H9 (cell line): ENCODE data around the gene WNT5B. TPM values are rescaled to one million over a fixed set of nuclear protein-coding genes. Genes with fewer than 3 reads are reported as not detected.

Experiments used
- DNase-seq: peaks from one replicate; pipeline ENCODE4 v3.0.0-alpha.2; 2017
- H2AFZ ChIP-seq: one replicate; pipeline ENCODE4 v1.6.1; 2013; ENCODE audit warnings: mild to moderate bottlenecking, low read length, control low read depth, moderate library complexity
- H2AK5ac ChIP-seq: 2 replicates; pipeline ENCODE4 v1.6.1; 2013; ENCODE audit warnings: low read length, control low read depth, mixed read lengths; ENCODE audit not compliant: insufficient read length
- H2BK120ac ChIP-seq: one replicate; pipeline ENCODE4 v1.6.1; 2013; ENCODE audit warnings: low read depth, mild to moderate bottlenecking, low read length, control low read depth, inconsistent platforms; ENCODE audit not compliant: poor library complexity, severe bottlenecking
- H2BK12ac ChIP-seq: 2 replicates; pipeline ENCODE4 v1.6.1; 2013; ENCODE audit warnings: low read length, control low read depth, mixed read lengths, low read depth; ENCODE audit not compliant: insufficient read length
- H2BK15ac ChIP-seq: 2 replicates; pipeline ENCODE4 v1.6.1; 2013; ENCODE audit warnings: low read depth, low read length, control low read depth
- H2BK20ac ChIP-seq: one replicate; pipeline ENCODE4 v1.6.1; 2013; ENCODE audit warnings: low read depth, mild to moderate bottlenecking, low read length, control low read depth, inconsistent platforms; ENCODE audit not compliant: poor library complexity, severe bottlenecking
- H2BK5ac ChIP-seq: 2 replicates; pipeline ENCODE4 v1.6.1; 2013; ENCODE audit warnings: low read length, control low read depth, mixed read lengths; ENCODE audit not compliant: insufficient read length
- H3K14ac ChIP-seq: 2 replicates; pipeline ENCODE4 v1.6.1; 2013; ENCODE audit warnings: low read length, control low read depth; ENCODE audit not compliant: insufficient read depth
- H3K18ac ChIP-seq: 2 replicates; pipeline ENCODE4 v1.6.1; 2013; ENCODE audit warnings: low read depth, mild to moderate bottlenecking, mixed read lengths, low read length, control low read depth; ENCODE audit not compliant: insufficient read length
- H3K23ac ChIP-seq: 2 replicates; pipeline ENCODE4 v1.6.1; 2013; ENCODE audit warnings: low read length, control low read depth, mixed read lengths, low read depth; ENCODE audit not compliant: insufficient read length
- H3K23me2 ChIP-seq: 2 replicates; pipeline ENCODE4 v1.6.1; 2013; ENCODE audit warnings: low read depth, mild to moderate bottlenecking, mixed read lengths, low read length, control low read depth; ENCODE audit not compliant: insufficient read length, poor library complexity, severe bottlenecking
- H3K27ac ChIP-seq: 2 replicates; pipeline ENCODE4 v1.5.1; 2013; ENCODE audit warnings: low read length, control low read depth, mixed read lengths, low read depth; ENCODE audit not compliant: insufficient read length
- H3K27me3 ChIP-seq: 2 replicates; pipeline ENCODE4 v1.6.1; 2013; ENCODE audit warnings: low read length, control low read depth, inconsistent platforms; ENCODE audit not compliant: insufficient read depth
- H3K4ac ChIP-seq: 2 replicates; pipeline ENCODE4 v1.6.1; 2013; ENCODE audit warnings: low read depth, mild to moderate bottlenecking, control low read depth, inconsistent platforms, low read length, moderate library complexity
- H3K4me1 ChIP-seq: 2 replicates; pipeline ENCODE4 v1.6.1; 2013; ENCODE audit warnings: low read length, control low read depth, inconsistent platforms; ENCODE audit not compliant: insufficient read depth
- H3K4me2 ChIP-seq: 2 replicates; pipeline ENCODE4 v1.6.1; 2013; ENCODE audit warnings: low read length, control low read depth, mixed read lengths; ENCODE audit not compliant: insufficient read length, insufficient read depth
- H3K56ac ChIP-seq: 2 replicates; pipeline ENCODE4 v1.6.1; 2013; ENCODE audit warnings: low read depth, mild to moderate bottlenecking, mixed read lengths, low read length, control low read depth; ENCODE audit not compliant: insufficient read length
- H3K79me1 ChIP-seq: 2 replicates; pipeline ENCODE4 v1.6.1; 2013; ENCODE audit warnings: low read depth, mild to moderate bottlenecking, moderate library complexity, low read length, control low read depth, inconsistent platforms; ENCODE audit not compliant: insufficient read depth, poor library complexity, severe bottlenecking
- H3K79me2 ChIP-seq: 2 replicates; pipeline ENCODE4 v1.6.1; 2013; ENCODE audit warnings: low read length, control low read depth, inconsistent platforms; ENCODE audit not compliant: insufficient read depth
- H3K9ac ChIP-seq: 2 replicates; pipeline ENCODE4 v1.6.1; 2013; ENCODE audit warnings: low read length, control low read depth, mixed read lengths; ENCODE audit not compliant: insufficient read length; ENCODE audit errors: extremely low read depth
- H3K9me3 ChIP-seq: one replicate; pipeline ENCODE4 v1.6.1; 2013; ENCODE audit warnings: low read depth, low read length, inconsistent platforms; ENCODE audit not compliant: control insufficient read depth
- H3T11ph ChIP-seq: one replicate; pipeline ENCODE4 v1.6.1; 2013; ENCODE audit warnings: mild to moderate bottlenecking, low read length, control low read depth, inconsistent platforms
- H4K20me1 ChIP-seq: one replicate; pipeline ENCODE4 v1.6.1; 2013; ENCODE audit not compliant: control insufficient read depth, insufficient read length, insufficient read depth
- H4K5ac ChIP-seq: 2 replicates; pipeline ENCODE4 v1.6.1; 2013; ENCODE audit warnings: low read depth, mild to moderate bottlenecking, mixed read lengths, low read length, control low read depth; ENCODE audit not compliant: insufficient read length
- H4K8ac ChIP-seq: replicated peaks from 2 replicates; pipeline ENCODE4 v1.6.1; 2013; ENCODE audit warnings: low read length, control low read depth, mixed read lengths, low read depth; ENCODE audit not compliant: insufficient read length
- H4K91ac ChIP-seq: 2 replicates; pipeline ENCODE4 v1.6.1; 2013; ENCODE audit warnings: low read depth, mild to moderate bottlenecking, moderate library complexity, mixed read lengths, low read length, control low read depth; ENCODE audit not compliant: insufficient read length
- H3K27ac Mint-ChIP-seq, 3 experiments: 2 replicates in 2 of 3; 3 replicates in 1 of 3; pipeline ENCODE4 v1.8.0; 2020 to 2021; ENCODE audit warnings: mixed read lengths in 3 of 3, mild to moderate bottlenecking in 1 of 3, moderate library complexity in 1 of 3
- H3K27me3 Mint-ChIP-seq: 2 replicates; pipeline ENCODE4 v1.8.0; 2021; ENCODE audit warnings: low read depth, mild to moderate bottlenecking, moderate library complexity, mixed read lengths
- H3K36me3 Mint-ChIP-seq, 3 experiments: 2 replicates in 2 of 3; 3 replicates in 1 of 3; pipeline ENCODE4 v1.8.0; 2020 to 2021; ENCODE audit warnings: low read depth in 3 of 3, mixed read lengths in 3 of 3; ENCODE audit not compliant: insufficient read depth in 1 of 3
- H3K4me1 Mint-ChIP-seq, 2 experiments: 2 replicates each; pipeline ENCODE4 v1.8.0; 2020; ENCODE audit warnings: mixed read lengths in 2 of 2
- H3K4me3 Mint-ChIP-seq, 2 experiments: 2 replicates in 1 of 2; 3 replicates in 1 of 2; pipeline ENCODE4 v1.8.0; 2020 to 2021; ENCODE audit warnings: mild to moderate bottlenecking in 2 of 2, mixed read lengths in 2 of 2, moderate library complexity in 1 of 2
- H3K9me3 Mint-ChIP-seq, 2 experiments: 2 replicates in 1 of 2; 3 replicates in 1 of 2; pipeline ENCODE4 v1.8.0; 2020; ENCODE audit warnings: mild to moderate bottlenecking in 2 of 2, mixed read lengths in 2 of 2, moderate library complexity in 1 of 2
- CTCF ChIP-seq: fragments of 200-600 bp; sonication (generic); conservative IDR thresholded peaks from 3 replicates; pipeline ENCODE4 v1.8.0; 2021; ENCODE audit warnings: antibody characterized with exemption, mild to moderate bottlenecking
- WGBS: extraction: QIAGEN DNeasy Blood & Tissue Kit; methylation state at CpG from one replicate; pipeline ENCODE4 v1.1.7; 2013; ENCODE audit warnings: missing lambda C conversion rate, low lambda C conversion rate, mixed read lengths; ENCODE audit not compliant: insufficient read length; ENCODE audit errors: extremely low coverage; 5-methylcytosine and 5-hydroxymethylcytosine counted together
- total RNA-seq: library from RNA; stranded (reverse); gene quantifications from 2 replicates; pipeline ENCODE4 v1.2.1, GENCODE V29; 2021

WNT5B gene
- total RNA-seq, 1 experiment from 2014 or later, result 1.5 TPM

GRCh38 chr12:1590221-1590979 is 38.6 kb upstream of the WNT5B start:
- no CpG with 5 or more reads among the region's 12 CpGs for WGBS
- peaks cover 62 to 72% of the 10 kb centered on the region in 2 experiments for H3K4me1 Mint-ChIP-seq

More at GRCh38 chr12:1590221-1590979, 38.6 kb upstream of the WNT5B start:
- H4K8ac ChIP-seq, result no peak overlapping the region
- H3K27ac ChIP-seq, result no peak overlapping the region
- no peak overlapping the region for H2BK12ac ChIP-seq
- H4K20me1 ChIP-seq, result peaks cover 5% of the 10 kb centered on the region
- H3K56ac ChIP-seq, result no peak overlapping the region
- H2BK5ac ChIP-seq, result no peak overlapping the region
- no peaks in the 10 kb centered on the region for H3K79me1 ChIP-seq
- no peak overlapping the region for H3T11ph ChIP-seq
- peak overlapping the region; percentile 78 for H3K4me2 ChIP-seq
- H3K79me2 ChIP-seq, result no peaks in the 10 kb centered on the region; the same call in 1 of the 2 replicates
- H3K27me3 Mint-ChIP-seq, result peaks cover 83% of the 10 kb centered on the region
- peak; percentile 85 for DNase-seq
- no peak overlapping the region for H2AFZ ChIP-seq
- no peak overlapping the region for H2BK15ac ChIP-seq
- no peak overlapping the region for H2AK5ac ChIP-seq
- no peak for TF ChIP-seq CTCF
- H3K9me3 ChIP-seq, result no peaks in the 10 kb centered on the region
- peaks cover 0 to 2% (median 0%) of the 10 kb centered on the region in 3 experiments; a peak in 1 of 7 replicates for H3K36me3 Mint-ChIP-seq
- H3K4me3 Mint-ChIP-seq, result peak overlapping the region; percentile 63 to 82
- peaks cover 0 to 1% of the 10 kb centered on the region in 2 experiments; a peak in 3 of 5 replicates for H3K9me3 Mint-ChIP-seq
- H3K4me1 ChIP-seq, result peaks cover 15% of the 10 kb centered on the region
- H3K14ac ChIP-seq, result no peak overlapping the region
- H3K18ac ChIP-seq, result no peak overlapping the region
- H3K23ac ChIP-seq, result no peak overlapping the region
- peaks cover 27% of the 10 kb centered on the region for H3K23me2 ChIP-seq
- no peak overlapping the region for H4K5ac ChIP-seq
- peaks cover 25% of the 10 kb centered on the region; the same call in 1 of the 2 replicates for H3K27me3 ChIP-seq
- H4K91ac ChIP-seq, result no peak overlapping the region
- H3K4ac ChIP-seq, result no peak overlapping the region
- H3K9ac ChIP-seq, result no peak overlapping the region
- H2BK120ac ChIP-seq, result no peak overlapping the region
- peak overlapping the region; percentile 17 to 61 (median 20); a peak in 3 of 7 replicates for H3K27ac Mint-ChIP-seq
- no peak overlapping the region for H2BK20ac ChIP-seq
